GM18505 (cell line): ENCODE measurements around the gene BMF.
"Not testable (repeated sequence)": the region's sequence is repeated elsewhere in the genome, so short reads cannot be mapped to it uniquely, and the experiment has no call there.

Source experiments
- ATAC-seq: cut with Tn5 transposase; IDR thresholded peaks from one replicate; pipeline ENCODE4 v1.9.1; 2021; ENCODE audit not compliant: unreplicated experiment
- POLR2A ChIP-seq: IDR thresholded peaks from 4 replicates; pipeline ENCODE4 v1.6.1; 2011; ENCODE audit warnings: borderline replicate concordance; ENCODE audit not compliant: insufficient read depth, insufficient read length; ENCODE audit errors: extremely low read depth

Gene BMF

DNA sequence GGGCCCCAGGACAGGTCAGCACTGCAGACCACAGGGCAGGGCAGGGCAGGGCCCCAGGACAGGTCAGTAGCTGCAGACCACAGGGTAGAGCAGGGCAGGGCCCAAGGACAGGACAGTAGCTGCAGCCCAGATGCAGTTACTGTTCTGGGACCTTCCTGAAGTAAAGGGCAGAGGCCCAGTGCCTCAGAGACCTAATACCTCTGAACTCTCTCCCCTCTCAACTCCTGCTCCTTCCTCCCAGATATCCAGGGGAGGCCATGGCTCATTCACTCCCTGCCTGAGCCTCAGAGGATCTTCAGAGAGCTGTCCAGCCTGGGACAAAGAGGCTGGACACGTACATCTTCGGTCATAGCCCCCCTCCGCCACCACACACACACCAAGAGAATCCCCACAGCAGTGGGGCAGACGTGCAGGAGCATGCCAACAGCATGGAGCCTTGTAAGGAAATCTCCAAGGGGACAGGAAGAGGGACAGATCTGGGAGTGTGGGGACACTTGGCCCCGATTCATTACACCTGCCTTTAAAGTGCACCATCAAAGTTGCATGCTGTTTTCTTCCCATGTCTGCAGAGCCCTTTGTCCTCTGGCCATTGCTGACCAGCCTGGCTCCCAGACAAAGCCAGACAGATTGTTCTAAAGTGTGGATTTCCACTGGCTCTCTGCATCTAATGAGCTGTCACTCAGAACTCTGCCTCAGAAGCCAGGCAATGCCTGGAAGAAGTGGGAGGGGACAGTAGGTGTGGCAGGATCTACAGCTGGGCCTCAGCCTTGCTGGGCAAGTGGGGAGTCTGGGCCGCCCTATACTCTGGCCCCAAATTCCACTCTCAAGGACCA, 28.0 kb upstream of the BMF start:
- no peak for TF ChIP-seq POLR2A
- no peak for ATAC-seq

DNA sequence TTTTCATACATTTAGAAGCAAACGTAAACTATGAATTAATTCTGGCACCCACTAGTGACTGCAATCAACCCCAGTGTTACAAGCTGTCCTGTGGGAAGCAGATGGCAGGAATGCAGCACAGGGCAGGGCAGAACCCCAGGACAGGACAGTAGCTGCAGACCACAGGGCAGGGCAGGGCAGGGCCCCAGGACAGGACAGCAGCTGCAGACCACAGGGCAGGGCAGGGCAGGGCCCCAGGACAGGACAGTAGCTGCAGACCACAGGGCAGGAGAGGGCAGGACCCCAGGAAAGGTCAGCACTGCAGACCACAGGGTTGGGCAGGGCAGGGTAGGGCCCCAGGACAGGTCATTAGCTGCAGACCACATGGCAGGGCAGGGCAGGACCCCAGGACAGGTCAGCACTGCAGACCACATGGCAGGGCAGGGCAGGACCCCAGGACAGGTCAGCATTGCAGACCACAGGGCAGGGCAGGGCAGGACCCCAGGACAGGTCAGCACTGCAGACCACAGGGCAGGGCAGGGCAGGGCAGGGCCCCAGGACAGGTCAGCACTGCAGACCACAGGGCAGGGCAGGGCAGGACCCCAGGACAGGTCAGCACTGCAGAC, 27.3 kb upstream of the BMF start:
- ATAC-seq = not testable (repeated sequence)

DNA sequence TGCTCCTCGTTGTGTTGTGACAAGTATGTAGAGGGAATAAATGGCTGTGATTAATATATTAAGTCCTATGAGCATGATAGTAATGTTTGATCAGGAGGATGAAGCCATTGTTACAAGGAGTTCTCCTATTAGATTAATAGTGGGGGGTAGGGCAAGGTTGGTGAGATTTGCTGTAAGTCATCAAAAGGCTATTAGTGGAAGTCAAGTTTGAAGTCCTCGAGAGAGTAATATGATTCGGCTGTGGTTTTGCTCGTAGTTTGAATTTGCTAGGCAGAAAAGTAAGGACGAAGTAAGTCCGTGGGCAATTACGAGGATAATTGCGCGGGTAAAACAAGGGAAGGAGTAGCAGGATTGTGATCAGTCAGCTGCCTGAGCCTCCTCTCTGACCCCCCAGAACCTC, 26.2 kb upstream of the BMF start:
- TF ChIP-seq POLR2A = no peak
- ATAC-seq = no peak

DNA sequence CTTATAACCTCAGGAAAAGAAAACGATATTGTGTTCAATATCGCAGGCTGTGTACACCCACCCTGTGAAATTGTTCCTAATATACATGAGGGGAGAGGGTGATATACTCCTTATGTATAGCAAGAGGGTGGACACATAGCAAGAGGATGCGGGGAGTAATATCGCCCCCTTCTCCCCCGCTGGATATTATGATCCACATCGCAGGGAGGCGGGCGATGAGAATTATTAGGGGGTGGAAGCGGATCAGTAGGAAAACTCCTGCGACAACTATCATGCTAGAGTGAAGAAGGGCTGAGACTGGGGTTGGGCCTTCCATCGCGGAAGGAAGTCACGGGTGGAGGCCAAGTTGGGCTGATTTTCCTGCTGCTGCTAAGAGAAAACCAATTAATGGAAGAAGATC, 24.9 kb upstream of the BMF start:
- ATAC-seq = no peak
- no peak for TF ChIP-seq POLR2A

DNA sequence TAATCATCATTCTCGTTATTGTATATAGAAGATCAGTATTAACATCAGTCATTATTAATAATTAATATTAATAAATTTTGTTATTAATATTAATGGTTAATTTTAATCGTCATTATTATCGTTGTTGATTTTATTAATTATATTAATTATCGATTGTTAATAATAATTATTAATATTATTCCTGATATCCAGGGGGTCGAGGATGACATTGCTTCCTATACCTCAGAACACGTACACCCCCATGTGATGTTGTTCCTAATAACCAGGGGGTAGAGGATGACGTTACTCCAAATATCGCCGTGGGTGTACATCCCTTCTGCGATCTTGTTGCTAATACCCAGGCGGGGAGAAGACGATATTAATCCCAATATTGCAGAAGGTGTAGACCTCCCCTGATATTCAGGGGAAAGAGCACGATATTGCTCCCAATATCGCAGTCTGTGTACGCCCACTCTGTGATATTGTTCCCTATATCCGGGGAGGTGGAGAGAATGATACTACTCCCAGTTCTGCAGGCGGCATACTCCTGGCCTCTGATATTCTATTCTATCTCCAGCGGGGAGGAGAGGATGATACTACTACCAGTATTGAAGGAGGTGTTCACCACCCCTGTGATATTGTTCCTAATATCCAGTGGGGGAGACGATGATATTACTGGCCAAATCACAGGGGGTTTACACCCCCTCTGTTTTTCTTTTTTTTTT, 22.3 kb upstream of the BMF start:
- ATAC-seq = no peak
- no peak for TF ChIP-seq POLR2A

DNA sequence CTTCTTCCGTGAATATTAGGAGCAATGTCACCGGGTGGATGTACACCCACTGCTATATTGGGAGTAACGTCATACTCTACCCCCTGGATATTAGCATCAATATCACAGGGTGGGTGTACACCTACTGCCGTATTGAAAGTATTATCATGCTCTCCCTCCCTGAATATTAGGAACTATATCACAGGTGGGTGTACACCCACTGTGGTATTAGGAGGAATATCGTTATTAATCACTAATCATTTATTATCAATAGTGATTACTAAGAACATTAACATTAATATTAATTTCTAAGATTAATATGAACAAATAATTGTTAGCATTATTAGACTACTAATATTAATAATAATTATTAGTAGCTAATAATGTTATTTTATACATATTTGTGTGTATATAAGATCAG, 21.4 kb upstream of the BMF start:
- no peak for ATAC-seq
- no peak for TF ChIP-seq POLR2A

DNA sequence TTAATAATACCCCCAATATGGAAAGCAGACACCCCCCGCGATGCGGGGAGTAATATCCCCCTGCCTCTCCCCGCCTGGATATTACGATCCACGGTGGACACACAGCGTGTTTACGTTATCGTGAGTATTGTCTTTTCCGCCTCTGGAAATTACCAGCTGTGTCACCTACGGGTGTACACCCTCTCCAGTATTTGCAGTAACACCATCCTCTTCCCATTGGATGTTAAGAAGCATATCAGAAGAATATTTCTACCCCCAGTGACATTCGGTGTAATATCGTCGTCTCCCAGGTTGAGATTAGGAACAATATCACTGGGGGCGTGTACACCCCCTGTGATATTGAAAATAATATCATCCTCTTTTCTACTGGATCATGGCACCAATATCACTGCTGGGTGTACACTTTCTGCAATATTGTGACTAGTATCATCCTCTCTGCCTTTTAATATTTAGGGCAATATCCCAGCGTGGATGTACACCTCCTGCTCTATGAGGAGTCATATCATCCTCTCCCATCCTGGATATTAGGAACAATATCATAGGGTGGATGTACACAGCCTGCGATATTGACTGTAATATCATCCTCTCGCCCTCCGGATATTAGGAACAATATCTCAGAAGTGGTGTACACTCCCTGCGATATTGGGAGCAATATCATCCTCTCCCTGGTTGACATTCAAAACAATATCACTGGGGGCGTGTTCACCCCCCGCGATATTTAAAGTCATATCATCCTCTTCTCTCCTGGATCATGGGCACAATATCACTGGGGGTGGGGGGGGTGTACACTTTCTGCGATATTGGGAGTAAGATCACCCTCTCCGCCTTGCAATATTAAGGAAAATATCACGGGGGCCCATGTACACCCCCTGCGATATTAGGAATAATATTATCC, 20.3 kb upstream of the BMF start:
- TF ChIP-seq POLR2A = no peak
- ATAC-seq = no peak

DNA sequence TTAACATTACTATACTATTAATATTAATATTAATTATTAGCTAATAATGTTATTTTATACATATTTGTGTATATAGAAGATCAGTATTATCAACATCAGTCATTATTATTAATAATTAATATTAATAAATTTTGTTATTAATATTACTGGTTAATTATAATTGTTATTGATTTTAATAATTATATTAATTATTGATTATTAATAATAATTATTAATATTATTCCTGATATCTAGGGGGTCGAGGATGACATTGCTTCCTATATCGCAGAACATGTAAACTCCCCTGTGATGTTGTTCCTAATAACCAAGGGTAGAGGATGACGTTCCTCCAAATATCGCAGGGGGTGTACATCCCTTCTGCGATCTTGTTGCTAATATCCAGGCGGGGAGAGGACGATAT, 17.3 kb upstream of the BMF start:
- no peak for ATAC-seq
- TF ChIP-seq POLR2A = no peak

DNA sequence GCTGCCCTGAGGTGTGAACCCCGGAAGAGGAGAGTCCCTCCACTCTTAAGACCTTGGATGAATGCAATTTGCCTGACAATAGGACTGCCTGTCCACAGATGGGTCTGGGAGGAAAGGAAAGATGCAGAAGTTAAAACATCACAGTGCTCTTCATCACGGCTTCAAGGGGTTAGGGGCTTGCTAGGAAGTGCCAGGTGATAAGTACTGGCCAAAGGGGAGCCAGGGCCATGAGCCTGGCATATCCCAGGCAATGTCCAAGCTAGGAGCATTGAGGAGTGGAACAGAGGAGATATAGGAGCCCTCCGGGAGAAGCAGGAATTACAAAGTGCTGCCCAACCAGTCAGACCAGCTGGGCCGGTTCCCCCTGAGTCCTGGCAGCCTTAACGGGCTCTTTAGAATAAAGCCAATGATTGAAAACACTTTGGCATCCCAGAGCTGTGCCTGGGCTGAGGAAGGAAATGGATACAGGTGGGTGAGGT, 16.2 kb upstream of the BMF start:
- ATAC-seq = not testable (repeated sequence)

DNA sequence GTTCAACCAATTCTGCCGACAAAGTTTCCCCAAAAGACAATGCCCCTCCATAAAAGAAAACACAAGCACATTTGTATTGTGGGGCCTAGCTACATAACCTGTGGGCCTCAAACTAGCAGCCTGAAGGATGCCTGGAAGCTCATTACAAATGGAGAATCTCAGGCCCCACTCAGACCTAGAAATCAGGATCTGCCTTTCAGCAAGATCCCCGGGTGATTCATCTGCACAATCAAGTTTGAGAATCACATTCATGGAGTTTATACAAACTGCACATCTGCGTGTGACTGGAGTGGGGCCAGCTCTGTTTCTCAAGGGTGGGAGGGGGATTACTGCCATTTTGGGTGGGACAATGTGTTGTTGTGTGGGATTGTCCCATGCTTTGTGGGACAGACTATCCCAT, 15.7 kb upstream of the BMF start:
- ATAC-seq = not testable (repeated sequence)

DNA sequence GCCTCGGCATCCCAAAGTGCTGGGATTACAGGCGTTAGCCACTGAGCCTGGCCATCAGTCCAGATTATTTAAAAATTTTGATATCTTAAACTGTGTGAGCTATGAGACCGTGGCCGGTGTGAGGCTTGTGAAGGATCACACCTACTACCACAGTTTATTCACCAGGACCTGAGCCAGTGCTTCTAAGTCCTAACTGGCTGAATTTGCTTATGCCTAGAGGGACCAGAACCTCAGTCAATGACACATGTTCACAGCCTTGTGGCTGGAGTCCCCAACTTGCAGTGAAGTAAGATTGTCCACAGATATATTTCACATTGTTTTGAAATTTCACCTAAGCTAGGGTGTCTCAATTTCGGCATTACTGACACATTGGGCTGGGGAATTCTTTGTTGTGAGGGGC, 15.2 kb upstream of the BMF start:
- ATAC-seq = not testable (repeated sequence)

DNA sequence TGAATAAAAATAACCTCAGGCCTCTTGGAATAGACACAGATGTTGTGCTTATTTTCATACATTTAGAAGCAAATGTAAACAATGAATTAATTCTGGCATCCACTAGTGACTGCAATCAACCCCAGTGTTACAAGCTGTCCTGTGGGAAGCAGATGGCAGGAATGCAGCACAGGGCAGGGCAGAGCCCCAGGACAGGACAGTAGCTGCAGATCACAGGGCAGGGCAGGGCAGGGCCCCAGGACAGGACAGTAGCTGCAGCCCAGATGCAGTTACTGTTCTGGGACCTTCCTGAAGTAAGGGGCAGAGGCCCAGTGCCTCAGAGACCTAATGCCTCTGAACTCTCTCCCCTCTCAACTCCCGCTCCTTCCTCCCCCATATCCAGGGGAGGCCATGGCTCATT, 14.3 kb upstream of the BMF start:
- not testable (repeated sequence) for ATAC-seq

DNA sequence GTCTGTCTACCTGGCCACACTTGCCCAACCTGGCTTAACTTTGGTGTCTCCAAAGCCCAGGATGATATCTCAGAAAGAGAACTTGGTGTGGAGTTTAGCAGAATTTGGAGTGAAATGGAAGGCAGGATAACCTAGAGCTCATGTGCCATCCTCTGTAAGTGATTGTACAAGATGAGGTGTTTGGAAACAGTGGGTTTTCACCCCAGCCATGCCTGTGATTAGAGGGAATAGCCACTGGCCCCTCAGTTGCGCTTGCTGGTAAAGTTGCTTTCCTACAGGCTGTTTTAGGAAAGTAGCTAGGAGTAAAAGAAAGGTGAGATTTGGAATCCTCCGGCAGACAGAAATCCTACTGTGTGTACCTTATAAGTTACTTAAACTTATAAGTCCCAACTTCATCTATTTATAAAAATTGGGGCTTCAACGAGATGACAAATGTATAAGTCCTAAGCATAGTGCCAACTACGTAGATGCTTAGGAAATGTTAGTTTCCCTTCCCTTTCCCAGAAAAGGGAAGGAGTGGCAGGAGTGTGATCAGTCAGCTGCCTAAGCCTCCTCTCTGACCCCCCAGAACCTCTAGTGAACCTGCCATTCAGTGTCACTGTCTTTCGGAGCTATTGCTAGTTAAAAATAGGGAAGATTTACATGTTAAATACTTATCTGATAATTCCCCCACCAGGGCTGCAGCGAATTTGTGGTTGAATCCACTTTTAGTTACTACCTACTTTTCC, 13.4 kb upstream of the BMF start:
- no peak for ATAC-seq
- no peak for TF ChIP-seq POLR2A
